K562 (cell line): ENCODE results near the gene PPL. TPM values are rescaled to one million over a fixed set of nuclear protein-coding genes. Genes with fewer than 3 reads are reported as not detected.

ENCODE experiments used
- ATAC-seq: fragments of 200-7000 bp; cut with Tn5 transposase; 3 replicates; pipeline ENCODE4 v1.9.1; 2020; ENCODE audit warnings: moderate library complexity
- BruUV-seq: library from RNA; stranded (reverse); fragments of 400-500 nt; replicated peaks from 2 replicates; lab custom pipeline; 2021; lab: Mats Ljungman, UMichigan
- CTCF ChIA-PET: fragments of 300-600 bp; formaldehyde crosslinking; extraction: SDS; loops from one replicate; lab custom pipeline; 2021; ENCODE audit warnings: low intra/inter-chr PET ratio; lab: Yijun Ruan, JAX
- POLR2A ChIA-PET: fragments of 300-600, 350-650 bp; sonication (Branson Sonifier 250); formaldehyde crosslinking; extraction: SDS; loops from one replicate; lab custom pipeline; 2021; ENCODE audit warnings: antibody characterized with exemption, inconsistent platforms; lab: Yijun Ruan, JAX
- DNase-seq, 4 experiments: peaks; one replicate each; pipeline versions ENCODE4 v3.0.0 to v3.0.0-alpha.2; 2011 to 2018; ENCODE audit warnings: low spot score in 3 of 4, mixed read lengths in 3 of 4; ENCODE audit errors: extremely low read depth in 1 of 4
- FAIRE-seq: peaks from 2 replicates; lab custom pipeline; 2011; peaks lifted over from hg19 to GRCh38; lab: Jason Lieb, UNC
- H2AFZ ChIP-seq: 2 replicates; pipeline ENCODE4 v1.6.0; 2011; ENCODE audit warnings: low read depth, low read length, control low read depth, inconsistent platforms
- H3K27ac ChIP-seq: fragments of 200-600 bp; 3 replicates; pipeline ENCODE4 v1.8.0; 2011; ENCODE audit warnings: low read depth, mild to moderate bottlenecking, control low read depth, inconsistent platforms, low read length, moderate library complexity, mixed read lengths; ENCODE audit errors: extremely low read depth
- H3K27me3 ChIP-seq, 2 experiments: fragments of 300-600 bp in 1 of 2; 2 replicates in 1 of 2; 3 replicates in 1 of 2; pipeline versions ENCODE4 v1.6.0 to v1.8.0; 2011; ENCODE audit warnings: inconsistent platforms in 2 of 2, low read length in 2 of 2, mild to moderate bottlenecking in 1 of 2, mixed read lengths in 1 of 2, moderate library complexity in 1 of 2; ENCODE audit not compliant: control insufficient read depth in 2 of 2, insufficient read depth in 2 of 2
- H3K36me3 ChIP-seq: fragments of 300-600 bp; 3 replicates; pipeline ENCODE4 v1.8.0; 2011; ENCODE audit warnings: mild to moderate bottlenecking, low read length, inconsistent platforms; ENCODE audit not compliant: control insufficient read depth, insufficient read depth
- H3K4me1 ChIP-seq, 2 experiments: fragments of 200-600 bp in 1 of 2; replicated peaks in 1 of 2; 2 replicates in 1 of 2; 3 replicates in 1 of 2; pipeline versions ENCODE4 v1.5.1 to v1.8.0; 2011; ENCODE audit warnings: inconsistent platforms in 2 of 2, low read length in 2 of 2, mild to moderate bottlenecking in 1 of 2, mixed read lengths in 1 of 2, moderate library complexity in 1 of 2; ENCODE audit not compliant: control insufficient read depth in 2 of 2, insufficient read depth in 2 of 2
- H3K4me2 ChIP-seq: 2 replicates; pipeline ENCODE4 v1.6.1; 2011; ENCODE audit warnings: low read length, control low read depth, inconsistent platforms, mixed read lengths; ENCODE audit not compliant: insufficient read depth
- H3K4me3 ChIP-seq: fragments of 200-600 bp; sonication (generic), shearing (Covaris generic); 2 replicates; pipeline ENCODE4 v1.5.1; 2016; ENCODE audit warnings: control low read depth, inconsistent platforms
- H3K79me2 ChIP-seq: fragments of 200-600 bp; 3 replicates; pipeline ENCODE4 v1.8.0; 2011; ENCODE audit warnings: low read length, inconsistent platforms; ENCODE audit not compliant: control insufficient read depth, insufficient read depth
- H3K9ac ChIP-seq, 2 experiments: 2 replicates each; pipeline versions ENCODE4 v1.6.0 to v1.6.1; 2011; ENCODE audit warnings: low read depth in 2 of 2, low read length in 2 of 2, control low read depth in 1 of 2, inconsistent platforms in 1 of 2, mild to moderate bottlenecking in 1 of 2, mixed read lengths in 1 of 2; ENCODE audit not compliant: insufficient read depth in 1 of 2
- H3K9me1 ChIP-seq: one replicate; pipeline ENCODE4 v1.6.0; 2011; ENCODE audit warnings: inconsistent platforms, mild to moderate bottlenecking, low read length, moderate library complexity; ENCODE audit not compliant: control insufficient read depth, insufficient read depth
- H3K9me3 ChIP-seq: replicated peaks from 2 replicates; pipeline ENCODE4 v1.5.1; 2011; ENCODE audit warnings: low read depth, low read length, inconsistent platforms; ENCODE audit not compliant: control insufficient read depth, insufficient read depth
- H4K20me1 ChIP-seq: replicated peaks from 2 replicates; pipeline ENCODE4 v1.6.1; 2011; ENCODE audit warnings: low read length, inconsistent platforms, mixed read lengths; ENCODE audit not compliant: control insufficient read depth, insufficient read depth
- BACH1 ChIP-seq: fragments of 200-800 bp; sonication (Bioruptor generic); IDR thresholded peaks from 2 replicates; pipeline ENCODE4 v1.6.1; 2016; ENCODE audit warnings: missing genetic modification characterization, missing compliant biosample characterization
- COPS2 ChIP-seq: fragments of 450-650 bp; conservative IDR thresholded peaks from 2 replicates; pipeline ENCODE4 v1.6.1; 2016; ENCODE audit warnings: mild to moderate bottlenecking, moderate library complexity
- FOXJ3 ChIP-seq: sonication (generic); formaldehyde crosslinking; IDR thresholded peaks from 2 replicates; pipeline ENCODE4 v1.4.0; 2020; ENCODE audit warnings: mild to moderate bottlenecking, missing genetic modification reagents
- HDAC8 ChIP-seq: fragments of 450-650 bp; IDR thresholded peaks from 2 replicates; pipeline ENCODE4 v1.6.1; 2016; ENCODE audit warnings: mild to moderate bottlenecking, missing genetic modification characterization, moderate library complexity, missing compliant biosample characterization
- HEY1 ChIP-seq: fragments of 250-450 bp; sonication (Bioruptor Pico); IDR thresholded peaks from 2 replicates; pipeline ENCODE4 v1.5.0; 2020; ENCODE audit warnings: mild to moderate bottlenecking, moderate library complexity, borderline replicate concordance
- HSF4 ChIP-seq: fragments of 250-450 bp; sonication (Bioruptor Pico); IDR thresholded peaks from 2 replicates; pipeline ENCODE4 v2.1.2; 2022; ENCODE audit warnings: mild to moderate bottlenecking, moderate library complexity, borderline replicate concordance
- KAT2B ChIP-seq: IDR thresholded peaks from one replicate; pipeline ENCODE4 v1.6.1; 2012; ENCODE audit warnings: low read depth, mild to moderate bottlenecking, control low read depth, inconsistent platforms, low read length, moderate library complexity
- MAZ ChIP-seq, 2 experiments: fragments of 450-650 bp in 1 of 2; sonication (generic) in 1 of 2; formaldehyde crosslinking; IDR thresholded peaks in 1 of 2; conservative IDR thresholded peaks in 1 of 2; 2 replicates each; pipeline versions ENCODE4 v1.4.0 to v1.5.0; 2020; ENCODE audit warnings: mild to moderate bottlenecking in 1 of 2, missing genetic modification reagents in 1 of 2
- NFATC3 ChIP-seq: fragments of 450-650 bp; IDR thresholded peaks from 2 replicates; pipeline ENCODE4 v1.6.1; 2017; ENCODE audit warnings: mild to moderate bottlenecking
- SETDB1 ChIP-seq: IDR thresholded peaks from one replicate; pipeline ENCODE4 v1.6.1; 2012; ENCODE audit warnings: low read length, control low read depth, inconsistent platforms
- TGIF2 ChIP-seq: sonication (generic); formaldehyde crosslinking; IDR thresholded peaks from 2 replicates; pipeline ENCODE4 v1.8.1; 2022; ENCODE audit warnings: mild to moderate bottlenecking, missing genetic modification reagents, moderate library complexity
- TRIM28 ChIP-seq: fragments of 450-650 bp; IDR thresholded peaks from 2 replicates; pipeline ENCODE4 v1.6.1; 2017
- ZKSCAN1 ChIP-seq: fragments of 150-350 bp; IDR thresholded peaks from 2 replicates; pipeline ENCODE4 v1.6.1; 2016; ENCODE audit warnings: low read depth, low read length
- ZNF584 ChIP-seq: fragments of 200-800 bp; sonication (Bioruptor generic); IDR thresholded peaks from 2 replicates; pipeline ENCODE4 v1.6.1; 2016; ENCODE audit warnings: low read depth, mild to moderate bottlenecking, missing genetic modification characterization, missing compliant biosample characterization
- WGBS: fragments of 100-300 bp; shearing (Covaris generic); methylation state at CpG from one replicate; pipeline ENCODE4 v1.1.6; 2016; ENCODE audit warnings: low coverage, mixed read lengths; ENCODE audit not compliant: insufficient coverage; ENCODE audit errors: missing lambda C conversion rate; 5-methylcytosine and 5-hydroxymethylcytosine counted together
- in situ Hi-C: fragments of 300-500 bp; cut with MboI; formaldehyde crosslinking; loops from 4 replicates; pipeline ENCODE4 v1.15.0; 2018; ENCODE audit warnings: inconsistent platforms, mixed read lengths
- intact Hi-C: fragments of 100-400 bp; cut with micrococcal nuclease; formaldehyde crosslinking; loops from 2 replicates; pipeline ENCODE4 v1.14.2; 2022
- polyA plus RNA-seq, 8 experiments: library from polyadenylated mRNA; depleted of rRNA in 4 of 8; stranded (reverse) in 5 of 8; unstranded in 3 of 8; fragments of >200 nt; fragmentation: Nextera tagmentation in 2 of 8; fragmentation: Illumina TruSeq in 1 of 8; extraction: Ambion mirVana in 2 of 8; extraction: Trizol in 1 of 8; gene quantifications; 2 replicates each; pipeline versions ENCODE4 v1.2.1 to v1.2.3, GENCODE V29; 2011 to 2014; ENCODE audit warnings: inconsistent platforms in 1 of 8, missing spikeins in 1 of 8
- total RNA-seq, 7 experiments: library from RNA; depleted of rRNA in 6 of 7; stranded (reverse); fragments of >200 nt in 6 of 7; fragmentation: Illumina TruSeq in 2 of 7; extraction: Trizol in 2 of 7; gene quantifications; 2 replicates each; pipeline versions ENCODE4 v1.2.1 to v1.2.3, GENCODE V29; 2011 to 2021; ENCODE audit warnings: low replicate concordance in 1 of 7
- TF ChIP-seq, protein P1 (sequence below): fragments of 250-450 bp; sonication (Bioruptor Pico); IDR thresholded peaks from 2 replicates; pipeline ENCODE4 v1.4.0; 2020
- TF ChIP-seq, protein P2 (sequence below): fragments of 250-450 bp; sonication (Bioruptor Pico); IDR thresholded peaks from 2 replicates; pipeline ENCODE4 v1.8.0; 2021; ENCODE audit warnings: moderate library complexity, mild to moderate bottlenecking, inconsistent platforms

PPL gene
- total and polyA plus RNA-seq, 9 of the 15 experiments (the other 6 are each of a cell fraction or from before 2014, with no cell fraction given) = 0.01 to 0.15 (median 0.07) TPM; not detected in 3

DNA sequence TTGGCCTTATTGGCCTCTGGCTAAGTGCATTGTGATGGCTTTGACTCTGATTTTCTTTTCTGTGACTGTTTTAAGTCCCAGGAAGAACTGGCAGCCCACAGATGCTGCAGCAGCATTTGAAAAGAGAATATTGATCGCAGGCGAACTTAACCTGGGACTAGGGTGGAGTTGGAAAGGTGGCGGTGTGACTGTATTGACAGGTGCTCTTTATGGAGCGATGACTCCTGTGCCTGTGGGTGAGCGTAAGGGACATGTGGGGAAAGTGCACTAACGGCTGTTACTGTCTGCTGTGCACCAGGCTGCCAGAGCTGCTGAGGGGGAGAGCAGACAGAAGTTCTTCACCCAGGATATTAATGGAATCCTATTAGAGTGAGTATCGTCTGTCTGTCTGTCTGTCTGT, 68.4 kb downstream of the PPL start:
- Histone ChIP-seq H3K9me3 (no peaks in the 10 kb centered on the region), H3K9me1 (peaks cover 5% of the 10 kb centered on the region), H3K36me3 (peaks cover 81% of the 10 kb centered on the region), H3K27ac (no peak overlapping the region), H3K9ac (no peak overlapping the region), H2AFZ (no peak overlapping the region), H3K4me1 (no peaks in the 10 kb centered on the region), H3K27me3 (no peaks in the 10 kb centered on the region), H4K20me1 (peaks cover 34% of the 10 kb centered on the region), H3K4me2 (no peak overlapping the region), H3K4me3 (no peak overlapping the region), H3K79me2 (peaks cover 38% of the 10 kb centered on the region)
- DNase-seq (no peak), ATAC-seq (no peak), FAIRE-seq (no peak)
- POLR2A ChIA-PET = interaction anchor here (2.3 kb wide), 1 partner anchor 8 kb away, joined by 7 read pairs; no protein-coding TSS in a partner anchor
- BruUV-seq = no TSS peak
- 89% methylated on average over 7 of the region's 7 CpGs for WGBS
- intact Hi-C loops = no loop called here
- CTCF ChIA-PET = no interaction called here
- in situ Hi-C loops = no loop called here
- no peak for TF ChIP-seq SETDB1
- no peak for TF ChIP-seq HEY1 (CRISPR knock-in tag)
- TF ChIP-seq ZNF584 = no peak
- no peak for TF ChIP-seq NFATC3
- TF ChIP-seq, protein P1, sequence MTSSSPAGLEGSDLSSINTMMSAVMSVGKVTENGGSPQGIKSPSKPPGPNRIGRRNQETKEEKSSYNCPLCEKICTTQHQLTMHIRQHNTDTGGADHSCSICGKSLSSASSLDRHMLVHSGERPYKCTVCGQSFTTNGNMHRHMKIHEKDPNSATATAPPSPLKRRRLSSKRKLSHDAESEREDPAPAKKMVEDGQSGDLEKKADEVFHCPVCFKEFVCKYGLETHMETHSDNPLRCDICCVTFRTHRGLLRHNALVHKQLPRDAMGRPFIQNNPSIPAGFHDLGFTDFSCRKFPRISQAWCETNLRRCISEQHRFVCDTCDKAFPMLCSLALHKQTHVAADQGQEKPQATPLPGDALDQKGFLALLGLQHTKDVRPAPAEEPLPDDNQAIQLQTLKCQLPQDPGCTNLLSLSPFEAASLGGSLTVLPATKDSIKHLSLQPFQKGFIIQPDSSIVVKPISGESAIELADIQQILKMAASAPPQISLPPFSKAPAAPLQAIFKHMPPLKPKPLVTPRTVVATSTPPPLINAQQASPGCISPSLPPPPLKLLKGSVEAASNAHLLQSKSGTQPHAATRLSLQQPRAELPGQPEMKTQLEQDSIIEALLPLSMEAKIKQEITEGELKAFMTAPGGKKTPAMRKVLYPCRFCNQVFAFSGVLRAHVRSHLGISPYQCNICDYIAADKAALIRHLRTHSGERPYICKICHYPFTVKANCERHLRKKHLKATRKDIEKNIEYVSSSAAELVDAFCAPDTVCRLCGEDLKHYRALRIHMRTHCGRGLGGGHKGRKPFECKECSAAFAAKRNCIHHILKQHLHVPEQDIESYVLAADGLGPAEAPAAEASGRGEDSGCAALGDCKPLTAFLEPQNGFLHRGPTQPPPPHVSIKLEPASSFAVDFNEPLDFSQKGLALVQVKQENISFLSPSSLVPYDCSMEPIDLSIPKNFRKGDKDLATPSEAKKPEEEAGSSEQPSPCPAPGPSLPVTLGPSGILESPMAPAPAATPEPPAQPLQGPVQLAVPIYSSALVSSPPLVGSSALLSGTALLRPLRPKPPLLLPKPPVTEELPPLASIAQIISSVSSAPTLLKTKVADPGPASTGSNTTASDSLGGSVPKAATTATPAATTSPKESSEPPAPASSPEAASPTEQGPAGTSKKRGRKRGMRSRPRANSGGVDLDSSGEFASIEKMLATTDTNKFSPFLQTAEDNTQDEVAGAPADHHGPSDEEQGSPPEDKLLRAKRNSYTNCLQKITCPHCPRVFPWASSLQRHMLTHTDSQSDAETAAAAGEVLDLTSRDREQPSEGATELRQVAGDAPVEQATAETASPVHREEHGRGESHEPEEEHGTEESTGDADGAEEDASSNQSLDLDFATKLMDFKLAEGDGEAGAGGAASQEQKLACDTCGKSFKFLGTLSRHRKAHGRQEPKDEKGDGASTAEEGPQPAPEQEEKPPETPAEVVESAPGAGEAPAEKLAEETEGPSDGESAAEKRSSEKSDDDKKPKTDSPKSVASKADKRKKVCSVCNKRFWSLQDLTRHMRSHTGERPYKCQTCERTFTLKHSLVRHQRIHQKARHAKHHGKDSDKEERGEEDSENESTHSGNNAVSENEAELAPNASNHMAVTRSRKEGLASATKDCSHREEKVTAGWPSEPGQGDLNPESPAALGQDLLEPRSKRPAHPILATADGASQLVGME = no peak
- no peak for TF ChIP-seq COPS2
- no peak for TF ChIP-seq ZKSCAN1
- TF ChIP-seq FOXJ3 = no peak
- TF ChIP-seq, protein P2, sequence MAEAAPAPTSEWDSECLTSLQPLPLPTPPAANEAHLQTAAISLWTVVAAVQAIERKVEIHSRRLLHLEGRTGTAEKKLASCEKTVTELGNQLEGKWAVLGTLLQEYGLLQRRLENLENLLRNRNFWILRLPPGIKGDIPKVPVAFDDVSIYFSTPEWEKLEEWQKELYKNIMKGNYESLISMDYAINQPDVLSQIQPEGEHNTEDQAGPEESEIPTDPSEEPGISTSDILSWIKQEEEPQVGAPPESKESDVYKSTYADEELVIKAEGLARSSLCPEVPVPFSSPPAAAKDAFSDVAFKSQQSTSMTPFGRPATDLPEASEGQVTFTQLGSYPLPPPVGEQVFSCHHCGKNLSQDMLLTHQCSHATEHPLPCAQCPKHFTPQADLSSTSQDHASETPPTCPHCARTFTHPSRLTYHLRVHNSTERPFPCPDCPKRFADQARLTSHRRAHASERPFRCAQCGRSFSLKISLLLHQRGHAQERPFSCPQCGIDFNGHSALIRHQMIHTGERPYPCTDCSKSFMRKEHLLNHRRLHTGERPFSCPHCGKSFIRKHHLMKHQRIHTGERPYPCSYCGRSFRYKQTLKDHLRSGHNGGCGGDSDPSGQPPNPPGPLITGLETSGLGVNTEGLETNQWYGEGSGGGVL (CRISPR knock-in tag) = no peak
- TF ChIP-seq TRIM28 = no peak
- TF ChIP-seq MAZ (CRISPR knock-in tag; conservative IDR thresholded peaks at IDR 0.05 in 1 of 2, IDR thresholded peaks at IDR 0.05 in 1 of 2) = no peak
- TF ChIP-seq BACH1 (tag) = no peak
- no peak for TF ChIP-seq TGIF2 (CRISPR knock-in tag)
- TF ChIP-seq HDAC8 (tag) = no peak
- TF ChIP-seq HSF4 (CRISPR knock-in tag) = no peak
- TF ChIP-seq KAT2B = no peak
